CD4-positive, alpha-beta T cell treated with Interleukin-4 for 4 hours (primary cell): ENCODE measurements around the gene LY6G6F.

Experiments used
- DNase-seq: peaks from one replicate; pipeline ENCODE4 v3.0.0-alpha.2; 2020

LY6G6F gene

GRCh38 chr6:31742894-31743293 lies 36.2 kb downstream of the LY6G6F start:
- DNase-seq, result no peak

- DNase-seq, result no peak
These were observed 37.8 kb downstream of the LY6G6F start for GRCh38 chr6:31744422-31744821.

- DNase-seq, result no peak
These were observed 42.8 kb downstream of the LY6G6F start for GRCh38 chr6:31749301-31750036.

- no peak for DNase-seq
These were observed 43.9 kb downstream of the LY6G6F start for GRCh38 chr6:31750411-31751022.

- no peak for DNase-seq
These were observed 46.2 kb downstream of the LY6G6F start for GRCh38 chr6:31752739-31753319.

GRCh38 chr6:31758281-31758680 lies 51.6 kb downstream of the LY6G6F start:
- no peak for DNase-seq
